Measurements from ENCODE around the gene MCF2L2. TPM values are rescaled to one million over a fixed set of nuclear protein-coding genes. Genes with fewer than 3 reads are reported as not detected.

Gene MCF2L2
- total and polyA plus RNA-seq, 9 of the 15 experiments (the other 6 are each of a cell fraction or from before 2014, with no cell fraction given), result 0.56 to 4.2 (median 3.0) TPM

- TF ChIP-seq POLR3G (IDR thresholded peaks at IDR 0.05; ENCODE audit: extremely low read depth, insufficient read length, insufficient replicate concordance) (no peak), CBFA2T2 (conservative IDR thresholded peaks at IDR 0.05) (peak; percentile 92), ZSCAN29 (IDR thresholded peaks at IDR 0.05) (no peak), ZNF318 (IDR thresholded peaks at IDR 0.05; ENCODE audit: borderline replicate concordance in 1 of 2, low read depth in 1 of 2) (0 out of 4 replicates have a peak, but pooled peaks of 1 of the 2 experiments have one; percentile 15), POLR2H (tag; IDR thresholded peaks at IDR 0.05; ENCODE audit: low read depth) (0 out of 2 replicates have a peak, but pooled peaks have one; percentile 6), PHB2 (IDR thresholded peaks at IDR 0.05; ENCODE audit: low read depth) (peak; percentile 13; the same call in 1 of the 2 replicates), BRF1 (IDR thresholded peaks at IDR 0.05; ENCODE audit: borderline replicate concordance, extremely low read depth, insufficient read length) (no peak), ATF4 (CRISPR knock-in tag; IDR thresholded peaks at IDR 0.05) (0 out of 2 replicates have a peak, but pooled peaks have one; percentile 7), HNRNPLL (IDR thresholded peaks at IDR 0.05; ENCODE audit: low read depth, low read length, poor library complexity, severe bottlenecking) (no peak), POLR2AphosphoS5 (IDR thresholded peaks at IDR 0.05; ENCODE audit: control insufficient read depth, insufficient read depth, low read depth, low read length) (peak; percentile 51; the same call in 1 of the 2 replicates), FOXK2 (conservative IDR thresholded peaks at IDR 0.05 in 1 of 2, IDR thresholded peaks at IDR 0.05 in 1 of 2; ENCODE audit: low read depth in 2 of 2) (peak; percentile 64 to 73), MTA2 (IDR thresholded peaks at IDR 0.05; ENCODE audit: low read depth) (peak; percentile 89)
- TF ChIP-seq, protein P1, sequence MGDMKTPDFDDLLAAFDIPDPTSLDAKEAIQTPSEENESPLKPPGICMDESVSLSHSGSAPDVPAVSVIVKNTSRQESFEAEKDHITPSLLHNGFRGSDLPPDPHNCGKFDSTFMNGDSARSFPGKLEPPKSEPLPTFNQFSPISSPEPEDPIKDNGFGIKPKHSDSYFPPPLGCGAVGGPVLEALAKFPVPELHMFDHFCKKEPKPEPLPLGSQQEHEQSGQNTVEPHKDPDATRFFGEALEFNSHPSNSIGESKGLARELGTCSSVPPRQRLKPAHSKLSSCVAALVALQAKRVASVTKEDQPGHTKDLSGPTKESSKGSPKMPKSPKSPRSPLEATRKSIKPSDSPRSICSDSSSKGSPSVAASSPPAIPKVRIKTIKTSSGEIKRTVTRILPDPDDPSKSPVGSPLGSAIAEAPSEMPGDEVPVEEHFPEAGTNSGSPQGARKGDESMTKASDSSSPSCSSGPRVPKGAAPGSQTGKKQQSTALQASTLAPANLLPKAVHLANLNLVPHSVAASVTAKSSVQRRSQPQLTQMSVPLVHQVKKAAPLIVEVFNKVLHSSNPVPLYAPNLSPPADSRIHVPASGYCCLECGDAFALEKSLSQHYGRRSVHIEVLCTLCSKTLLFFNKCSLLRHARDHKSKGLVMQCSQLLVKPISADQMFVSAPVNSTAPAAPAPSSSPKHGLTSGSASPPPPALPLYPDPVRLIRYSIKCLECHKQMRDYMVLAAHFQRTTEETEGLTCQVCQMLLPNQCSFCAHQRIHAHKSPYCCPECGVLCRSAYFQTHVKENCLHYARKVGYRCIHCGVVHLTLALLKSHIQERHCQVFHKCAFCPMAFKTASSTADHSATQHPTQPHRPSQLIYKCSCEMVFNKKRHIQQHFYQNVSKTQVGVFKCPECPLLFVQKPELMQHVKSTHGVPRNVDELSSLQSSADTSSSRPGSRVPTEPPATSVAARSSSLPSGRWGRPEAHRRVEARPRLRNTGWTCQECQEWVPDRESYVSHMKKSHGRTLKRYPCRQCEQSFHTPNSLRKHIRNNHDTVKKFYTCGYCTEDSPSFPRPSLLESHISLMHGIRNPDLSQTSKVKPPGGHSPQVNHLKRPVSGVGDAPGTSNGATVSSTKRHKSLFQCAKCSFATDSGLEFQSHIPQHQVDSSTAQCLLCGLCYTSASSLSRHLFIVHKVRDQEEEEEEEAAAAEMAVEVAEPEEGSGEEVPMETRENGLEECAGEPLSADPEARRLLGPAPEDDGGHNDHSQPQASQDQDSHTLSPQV (IDR thresholded peaks at IDR 0.05), result 0 out of 2 replicates have a peak, but pooled peaks have one; percentile 29
Measured at GRCh38 chr3:183357564-183358079, 70.8 kb downstream of the MCF2L2 start (continued).
